Liver (tissue), 9 donors: ENCODE results near the gene RAI14. TPM values are rescaled to one million over a fixed set of nuclear protein-coding genes. Genes with fewer than 3 reads are reported as not detected.

Source experiments
- DNase-seq: peaks from one replicate; pipeline ENCODE4 v3.0.0-alpha.2; 2017; ENCODE audit warnings: low spot score
- H3K27ac ChIP-seq, 2 donors: one replicate each; pipeline ENCODE4 v1.7.0; 2013; ENCODE audit warnings: inconsistent platforms in 2 of 2, low read length in 2 of 2, control low read depth in 1 of 2, low read depth in 1 of 2, mild to moderate bottlenecking in 1 of 2
- H3K27me3 ChIP-seq, 4 donors: one replicate each; pipeline versions ENCODE4 v1.6.1 to v1.7.0; 2013; ENCODE audit warnings: low read length in 3 of 4, inconsistent platforms in 1 of 4, mild to moderate bottlenecking in 1 of 4, moderate library complexity in 1 of 4; ENCODE audit not compliant: control insufficient read depth in 4 of 4, insufficient read depth in 4 of 4
- H3K36me3 ChIP-seq, 4 donors: one replicate each; pipeline versions ENCODE4 v1.6.1 to v1.7.0; 2013; ENCODE audit warnings: low read length in 3 of 4, mild to moderate bottlenecking in 3 of 4, low read depth in 1 of 4, moderate library complexity in 1 of 4; ENCODE audit not compliant: control insufficient read depth in 4 of 4, insufficient read depth in 3 of 4
- H3K4me1 ChIP-seq, 4 donors: one replicate each; pipeline versions ENCODE4 v1.6.1 to v1.7.0; 2013; ENCODE audit warnings: low read length in 3 of 4, mild to moderate bottlenecking in 3 of 4, moderate library complexity in 1 of 4; ENCODE audit not compliant: control insufficient read depth in 4 of 4, insufficient read depth in 4 of 4
- H3K4me3 ChIP-seq, 3 donors: one replicate each; pipeline versions ENCODE4 v1.6.1 to v1.7.0; 2013; ENCODE audit warnings: low read length in 3 of 3, control low read depth in 1 of 3, low read depth in 1 of 3, mild to moderate bottlenecking in 1 of 3
- H3K9ac ChIP-seq, 2 donors: one replicate each; pipeline ENCODE4 v1.7.0; 2013; ENCODE audit warnings: low read length in 2 of 2, mild to moderate bottlenecking in 2 of 2, moderate library complexity in 2 of 2, control low read depth in 1 of 2, low read depth in 1 of 2
- H3K9me3 ChIP-seq, 4 donors: one replicate each; pipeline versions ENCODE4 v1.6.1 to v1.7.0; 2013; ENCODE audit warnings: low read length in 3 of 4; ENCODE audit not compliant: control insufficient read depth in 4 of 4
- CTCF ChIP-seq: fragments of 150-350 bp; IDR thresholded peaks from 2 replicates; pipeline ENCODE4 v1.5.1; 2017; ENCODE audit warnings: improper control_type of control experiment, low read depth, low read length; ENCODE audit not compliant: missing input control
- FOXA1 ChIP-seq: IDR thresholded peaks from 2 replicates; pipeline ENCODE4 v1.6.1; 2016; ENCODE audit warnings: antibody characterized with exemption
- FOXA2 ChIP-seq: IDR thresholded peaks from 2 replicates; pipeline ENCODE4 v1.6.1; 2016; ENCODE audit warnings: antibody characterized with exemption
- HNF4A ChIP-seq, 2 donors: conservative IDR thresholded peaks; 2 replicates each; pipeline ENCODE4 v1.6.1; 2016; ENCODE audit warnings: antibody characterized with exemption in 2 of 2, mild to moderate bottlenecking in 2 of 2
- HNF4G ChIP-seq: IDR thresholded peaks from 2 replicates; pipeline ENCODE4 v1.6.1; 2016; ENCODE audit warnings: antibody characterized with exemption
- JUND ChIP-seq, 2 donors: IDR thresholded peaks; 2 replicates each; pipeline ENCODE4 v1.6.1; 2016; ENCODE audit warnings: antibody characterized with exemption in 2 of 2
- RAD21 ChIP-seq, 2 donors: IDR thresholded peaks; 2 replicates each; pipeline ENCODE4 v1.6.1; 2016; ENCODE audit warnings: antibody characterized with exemption in 2 of 2, mild to moderate bottlenecking in 2 of 2
- SP1 ChIP-seq: IDR thresholded peaks from 2 replicates; pipeline ENCODE4 v1.6.1; 2018; ENCODE audit warnings: antibody characterized with exemption, mild to moderate bottlenecking
- ZBTB33 ChIP-seq: IDR thresholded peaks from 2 replicates; pipeline ENCODE4 v1.6.1; 2016; ENCODE audit warnings: antibody characterized with exemption
- WGBS: extraction: QIAGEN DNeasy Blood & Tissue Kit; methylation state at CpG from one replicate; pipeline ENCODE4 v1.1.7; 2013; 5-methylcytosine and 5-hydroxymethylcytosine counted together
- polyA plus RNA-seq, 2 donors: library from polyadenylated mRNA; stranded (reverse) in 1 of 2; unstranded in 1 of 2; fragments of 200-250 nt in 1 of 2; fragments of >200 nt in 1 of 2; fragmentation: Nextera tagmentation in 1 of 2; extraction: Ambion mirVana in 1 of 2; gene quantifications; one replicate each; pipeline versions ENCODE4 v1.2.1 to v1.2.3, GENCODE V29; 2013 to 2015
- total RNA-seq, 2 donors: library from RNA; depleted of rRNA; stranded (reverse); fragments of >200 nt; gene quantifications; one replicate each; pipeline ENCODE4 v1.2.3, GENCODE V29; 2014
- TF ChIP-seq, protein P1 (sequence below): IDR thresholded peaks from 2 replicates; pipeline ENCODE4 v1.6.1; 2016; ENCODE audit warnings: antibody characterized with exemption
- TF ChIP-seq, protein P2 (sequence below): IDR thresholded peaks from 2 replicates; pipeline ENCODE4 v1.6.1; 2016; ENCODE audit warnings: antibody characterized with exemption, mild to moderate bottlenecking
- donor health status: healthy.
- donor health status: healthy.
- donor health status: healthy.
- donor health status: healthy.
- donor health status: healthy.

The RAI14 gene
- total and polyA plus RNA-seq, 4 donors = 7.8 to 21.4 (median 11.4) TPM

- H3K4me1 ChIP-seq = no peaks in the 10 kb centered on the region
- no peaks in the 10 kb centered on the region for H3K9me3 ChIP-seq
- no peaks in the 10 kb centered on the region for H3K27me3 ChIP-seq
- H3K27ac ChIP-seq = no peak overlapping the region
- DNase-seq = no peak
- H3K4me3 ChIP-seq = no peak overlapping the region
- no peak for TF ChIP-seq JUND (IDR thresholded peaks at IDR 0.05)
- TF ChIP-seq CTCF = no peak
- TF ChIP-seq, protein P1, sequence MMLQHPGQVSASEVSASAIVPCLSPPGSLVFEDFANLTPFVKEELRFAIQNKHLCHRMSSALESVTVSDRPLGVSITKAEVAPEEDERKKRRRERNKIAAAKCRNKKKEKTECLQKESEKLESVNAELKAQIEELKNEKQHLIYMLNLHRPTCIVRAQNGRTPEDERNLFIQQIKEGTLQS = no peak
- TF ChIP-seq SP1 = no peak
- TF ChIP-seq FOXA2 = no peak
- TF ChIP-seq, protein P2, sequence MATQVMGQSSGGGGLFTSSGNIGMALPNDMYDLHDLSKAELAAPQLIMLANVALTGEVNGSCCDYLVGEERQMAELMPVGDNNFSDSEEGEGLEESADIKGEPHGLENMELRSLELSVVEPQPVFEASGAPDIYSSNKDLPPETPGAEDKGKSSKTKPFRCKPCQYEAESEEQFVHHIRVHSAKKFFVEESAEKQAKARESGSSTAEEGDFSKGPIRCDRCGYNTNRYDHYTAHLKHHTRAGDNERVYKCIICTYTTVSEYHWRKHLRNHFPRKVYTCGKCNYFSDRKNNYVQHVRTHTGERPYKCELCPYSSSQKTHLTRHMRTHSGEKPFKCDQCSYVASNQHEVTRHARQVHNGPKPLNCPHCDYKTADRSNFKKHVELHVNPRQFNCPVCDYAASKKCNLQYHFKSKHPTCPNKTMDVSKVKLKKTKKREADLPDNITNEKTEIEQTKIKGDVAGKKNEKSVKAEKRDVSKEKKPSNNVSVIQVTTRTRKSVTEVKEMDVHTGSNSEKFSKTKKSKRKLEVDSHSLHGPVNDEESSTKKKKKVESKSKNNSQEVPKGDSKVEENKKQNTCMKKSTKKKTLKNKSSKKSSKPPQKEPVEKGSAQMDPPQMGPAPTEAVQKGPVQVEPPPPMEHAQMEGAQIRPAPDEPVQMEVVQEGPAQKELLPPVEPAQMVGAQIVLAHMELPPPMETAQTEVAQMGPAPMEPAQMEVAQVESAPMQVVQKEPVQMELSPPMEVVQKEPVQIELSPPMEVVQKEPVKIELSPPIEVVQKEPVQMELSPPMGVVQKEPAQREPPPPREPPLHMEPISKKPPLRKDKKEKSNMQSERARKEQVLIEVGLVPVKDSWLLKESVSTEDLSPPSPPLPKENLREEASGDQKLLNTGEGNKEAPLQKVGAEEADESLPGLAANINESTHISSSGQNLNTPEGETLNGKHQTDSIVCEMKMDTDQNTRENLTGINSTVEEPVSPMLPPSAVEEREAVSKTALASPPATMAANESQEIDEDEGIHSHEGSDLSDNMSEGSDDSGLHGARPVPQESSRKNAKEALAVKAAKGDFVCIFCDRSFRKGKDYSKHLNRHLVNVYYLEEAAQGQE = no peak
- TF ChIP-seq ZBTB33 = no peak
- TF ChIP-seq RAD21 (IDR thresholded peaks at IDR 0.05) = no peak
- 94% methylated on average over 1 of the region's 1 CpG for WGBS
- H3K36me3 ChIP-seq = no peaks in the 10 kb centered on the region
- no peak overlapping the region for H3K9ac ChIP-seq
Measured at GRCh38 chr5:34616651-34617050, 39.5 kb upstream of the RAI14 start.

DNA sequence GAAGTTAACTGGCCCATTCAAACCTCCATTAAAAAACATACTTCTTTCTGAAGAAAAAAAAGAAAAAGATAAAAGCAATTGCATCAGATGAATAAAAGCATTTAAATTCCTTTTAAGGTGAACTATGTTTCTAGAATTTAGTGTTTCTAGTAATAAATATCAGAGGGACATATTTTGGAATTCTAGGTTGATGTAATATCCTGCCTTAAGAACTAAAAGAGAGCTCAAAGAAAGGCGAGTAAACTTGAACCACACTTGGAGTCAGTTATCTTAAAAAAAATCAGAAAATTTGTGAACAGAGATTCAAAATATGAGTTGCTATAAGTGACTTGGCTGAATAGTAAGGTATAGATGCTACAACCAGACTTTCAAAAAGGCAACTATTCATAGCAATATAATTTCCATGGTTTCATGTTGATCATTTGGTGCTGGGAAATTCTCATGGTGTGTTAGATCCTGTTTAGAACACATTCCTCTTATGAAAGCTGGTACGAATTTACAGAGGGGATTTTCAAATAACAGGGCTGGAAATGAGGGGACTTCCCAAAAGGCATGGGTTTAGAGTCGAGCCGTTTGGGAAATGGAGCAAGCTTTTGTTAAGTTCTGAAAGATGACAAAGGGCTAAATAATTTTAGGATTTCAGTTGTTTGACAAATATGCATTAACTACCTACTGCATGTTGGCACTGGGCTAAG lies 37.6 kb upstream of the RAI14 start:
- no peak overlapping the region for H3K9ac ChIP-seq
- H3K4me3 ChIP-seq = no peak overlapping the region

More for the DNA sequence above, 37.6 kb upstream of the RAI14 start:
- H3K9me3 ChIP-seq = no peaks in the 10 kb centered on the region
- TF ChIP-seq HNF4G = no peak
- TF ChIP-seq FOXA2 = no peak
- TF ChIP-seq HNF4A (conservative IDR thresholded peaks at IDR 0.05) = no peak
- no peak for TF ChIP-seq FOXA1
- no peak for TF ChIP-seq JUND (IDR thresholded peaks at IDR 0.05)
- no peak for TF ChIP-seq RAD21 (IDR thresholded peaks at IDR 0.05)
- no peak for TF ChIP-seq ZBTB33
- H3K4me1 ChIP-seq = no peaks in the 10 kb centered on the region
- no peak for DNase-seq
- no peaks in the 10 kb centered on the region for H3K36me3 ChIP-seq
- 85% methylated on average over 4 of the region's 4 CpGs for WGBS
- H3K27ac ChIP-seq = no peak overlapping the region
- no peaks in the 10 kb centered on the region for H3K27me3 ChIP-seq
